BLaER1 treated with 17β-estradiol and CSF1 and Interleukin-3, amounts not matched to agents 10 nM and 100 nM (cell line): ENCODE results near the gene TBX4.

ENCODE experiments used
- H3K27ac ChIP-seq, 11 experiments: shearing (Covaris generic); formaldehyde crosslinking; 2 replicates each; pipeline ENCODE4 v1.8.1; 2022
- H3K27me3 ChIP-seq, 11 experiments: shearing (Covaris generic); formaldehyde crosslinking; 2 replicates each; pipeline ENCODE4 v1.8.1; 2022
- H3K36me3 ChIP-seq, 11 experiments: shearing (Covaris generic); formaldehyde crosslinking; 2 replicates each; pipeline ENCODE4 v1.8.1; 2022
- H3K4me1 ChIP-seq, 10 experiments: shearing (Covaris generic); formaldehyde crosslinking; 2 replicates each; pipeline ENCODE4 v1.8.1; 2022
- H3K4me2 ChIP-seq, 11 experiments: shearing (Covaris generic); formaldehyde crosslinking; 2 replicates each; pipeline ENCODE4 v1.8.1; 2022
- H3K4me3 ChIP-seq, 10 experiments: shearing (Covaris generic); formaldehyde crosslinking; 2 replicates each; pipeline ENCODE4 v1.8.1; 2022
- H3K9ac ChIP-seq, 11 experiments: shearing (Covaris generic); formaldehyde crosslinking; 2 replicates each; pipeline ENCODE4 v1.8.1; 2022
- H3K9me3 ChIP-seq, 11 experiments: shearing (Covaris generic); formaldehyde crosslinking; replicated peaks in 1 of 11; 2 replicates each; pipeline ENCODE4 v1.8.1; 2022
- H4K20me1 ChIP-seq, 11 experiments: shearing (Covaris generic); formaldehyde crosslinking; 2 replicates each; pipeline ENCODE4 v1.8.1; 2022
- Cebpa-rat ChIP-seq, 11 experiments: shearing (Covaris generic); IDR thresholded peaks; 2 replicates each; pipeline ENCODE4 v1.8.1; 2022

Gene TBX4

DNA sequence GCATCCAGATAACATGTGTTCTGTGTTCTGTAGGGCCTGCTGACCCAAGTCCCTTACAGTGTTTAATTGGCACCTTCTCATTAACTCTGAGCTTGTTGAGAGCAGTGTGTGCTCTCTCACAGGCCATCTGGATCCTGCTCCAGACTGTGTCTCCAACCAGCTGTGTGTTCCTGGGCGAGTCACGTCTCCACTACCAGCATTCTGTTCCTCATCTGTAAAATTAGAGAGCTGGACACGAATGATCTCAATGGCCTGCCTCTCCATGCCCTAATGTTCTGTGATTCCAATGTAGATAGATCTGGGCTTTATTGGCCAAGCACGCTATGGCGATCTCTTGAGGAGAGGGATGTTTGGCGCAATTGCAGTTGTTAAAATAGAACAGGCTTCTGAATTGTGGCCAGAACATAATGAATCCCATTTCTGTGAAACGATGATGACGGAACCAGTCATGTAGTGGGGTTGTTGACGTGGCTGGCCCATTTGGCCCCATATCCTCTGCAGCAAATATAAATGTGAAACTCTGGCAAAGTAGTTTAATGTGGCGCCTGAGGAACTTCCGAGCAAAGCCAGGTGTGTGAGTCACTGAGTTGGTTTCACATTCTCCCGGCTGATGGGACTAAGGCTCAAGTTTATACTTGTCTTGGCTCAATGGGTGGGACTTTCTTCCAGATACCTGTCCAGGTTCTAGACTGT lies 22.2 kb downstream of the TBX4 start:
- Histone ChIP-seq H3K27me3 (no peaks in the 10 kb centered on the region), H3K4me2 (no peak overlapping the region), H3K27ac (no peak overlapping the region), H3K4me3 (no peak overlapping the region), H3K9ac (no peak overlapping the region), H3K4me1 (no peaks in the 10 kb centered on the region), H4K20me1 (no peaks in the 10 kb centered on the region), H3K36me3 (no peaks in the 10 kb centered on the region), H3K9me3 (no peaks in the 10 kb centered on the region)
- TF ChIP-seq Cebpa-rat (IDR thresholded peaks at IDR 0.05), result no peak

- no peak for TF ChIP-seq Cebpa-rat (IDR thresholded peaks at IDR 0.05)
- H3K27ac ChIP-seq, result no peak overlapping the region
- no peaks in the 10 kb centered on the region for H3K36me3 ChIP-seq
- no peaks in the 10 kb centered on the region for H3K27me3 ChIP-seq
- H3K9me3 ChIP-seq, result no peaks in the 10 kb centered on the region
- H4K20me1 ChIP-seq, result no peaks in the 10 kb centered on the region
- H3K9ac ChIP-seq, result no peak overlapping the region
- H3K4me2 ChIP-seq, result no peak overlapping the region
- no peak overlapping the region for H3K4me3 ChIP-seq
- no peaks in the 10 kb centered on the region for H3K4me1 ChIP-seq
Measured at GRCh38 chr17:61474934-61475333, 22.7 kb downstream of the TBX4 start.

- H3K4me2 ChIP-seq, result no peak overlapping the region
- H4K20me1 ChIP-seq, result no peaks in the 10 kb centered on the region
- no peak overlapping the region for H3K27ac ChIP-seq
- H3K4me1 ChIP-seq, result no peaks in the 10 kb centered on the region
- TF ChIP-seq Cebpa-rat (IDR thresholded peaks at IDR 0.05), result no peak
- no peaks in the 10 kb centered on the region for H3K27me3 ChIP-seq
- no peak overlapping the region for H3K9ac ChIP-seq
- H3K36me3 ChIP-seq, result no peaks in the 10 kb centered on the region
- no peaks in the 10 kb centered on the region for H3K9me3 ChIP-seq
- no peak overlapping the region for H3K4me3 ChIP-seq
Measured at GRCh38 chr17:61475726-61476125, 23.5 kb downstream of the TBX4 start.

- Histone ChIP-seq H3K36me3 (no peaks in the 10 kb centered on the region), H4K20me1 (no peaks in the 10 kb centered on the region), H3K9ac (no peak overlapping the region), H3K4me2 (no peak overlapping the region), H3K4me1 (no peaks in the 10 kb centered on the region), H3K27ac (no peak overlapping the region), H3K4me3 (no peak overlapping the region), H3K27me3 (no peaks in the 10 kb centered on the region), H3K9me3 (no peaks in the 10 kb centered on the region)
- TF ChIP-seq Cebpa-rat (IDR thresholded peaks at IDR 0.05), result no peak
Measured at GRCh38 chr17:61476476-61477203, 24.4 kb downstream of the TBX4 start.

- no peaks in the 10 kb centered on the region for H3K27me3 ChIP-seq
- no peaks in the 10 kb centered on the region for H3K4me1 ChIP-seq
- no peak overlapping the region for H3K4me2 ChIP-seq
- no peak for TF ChIP-seq Cebpa-rat (IDR thresholded peaks at IDR 0.05)
- H4K20me1 ChIP-seq, result no peaks in the 10 kb centered on the region
- H3K9ac ChIP-seq, result no peak overlapping the region
- no peak overlapping the region for H3K4me3 ChIP-seq
- H3K9me3 ChIP-seq, result no peaks in the 10 kb centered on the region
- no peaks in the 10 kb centered on the region for H3K36me3 ChIP-seq
- no peak overlapping the region for H3K27ac ChIP-seq
Measured at GRCh38 chr17:61477204-61477834, 25.1 kb downstream of the TBX4 start.

DNA sequence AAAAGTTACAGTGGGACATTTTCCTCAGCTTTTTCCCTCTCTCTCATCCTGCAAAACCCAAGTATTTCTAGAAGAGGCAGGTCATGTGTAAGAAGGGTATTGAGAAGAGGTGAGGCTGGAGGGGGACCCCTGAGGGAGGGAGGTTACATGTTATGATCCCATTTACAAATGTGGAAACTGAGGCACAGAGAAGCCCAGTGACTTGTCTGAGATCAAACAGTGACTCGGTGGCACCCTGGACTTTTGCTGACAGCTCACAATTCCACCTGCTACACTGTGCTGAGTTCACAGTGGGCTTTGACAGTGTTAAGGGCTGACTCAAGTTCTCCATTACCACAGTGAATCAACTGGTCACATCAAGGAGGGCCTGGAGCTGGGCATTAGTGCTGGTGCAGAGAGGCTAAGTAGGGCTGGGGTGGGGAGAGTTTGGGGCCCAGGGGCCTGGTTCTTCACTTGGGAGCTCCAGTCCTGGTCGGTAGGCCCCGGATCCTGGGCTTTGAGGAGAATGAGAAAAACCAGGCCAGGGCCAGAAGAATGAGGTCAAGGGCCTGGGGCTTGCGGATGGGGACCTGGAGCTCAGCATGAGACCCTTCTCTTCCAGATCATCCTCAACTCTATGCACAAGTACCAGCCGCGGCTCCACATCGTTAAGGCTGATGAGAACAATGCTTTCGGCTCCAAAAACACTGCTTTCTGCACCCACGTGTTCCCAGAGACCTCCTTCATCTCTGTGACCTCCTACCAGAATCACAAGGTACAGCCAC lies 26.0 kb downstream of the TBX4 start:
- Histone ChIP-seq H3K9ac (no peak overlapping the region), H4K20me1 (no peaks in the 10 kb centered on the region), H3K36me3 (no peaks in the 10 kb centered on the region), H3K27me3 (no peaks in the 10 kb centered on the region), H3K27ac (no peak overlapping the region), H3K4me2 (no peak overlapping the region), H3K4me3 (no peak overlapping the region), H3K9me3 (no peaks in the 10 kb centered on the region), H3K4me1 (no peaks in the 10 kb centered on the region)
- no peak for TF ChIP-seq Cebpa-rat (IDR thresholded peaks at IDR 0.05)

DNA sequence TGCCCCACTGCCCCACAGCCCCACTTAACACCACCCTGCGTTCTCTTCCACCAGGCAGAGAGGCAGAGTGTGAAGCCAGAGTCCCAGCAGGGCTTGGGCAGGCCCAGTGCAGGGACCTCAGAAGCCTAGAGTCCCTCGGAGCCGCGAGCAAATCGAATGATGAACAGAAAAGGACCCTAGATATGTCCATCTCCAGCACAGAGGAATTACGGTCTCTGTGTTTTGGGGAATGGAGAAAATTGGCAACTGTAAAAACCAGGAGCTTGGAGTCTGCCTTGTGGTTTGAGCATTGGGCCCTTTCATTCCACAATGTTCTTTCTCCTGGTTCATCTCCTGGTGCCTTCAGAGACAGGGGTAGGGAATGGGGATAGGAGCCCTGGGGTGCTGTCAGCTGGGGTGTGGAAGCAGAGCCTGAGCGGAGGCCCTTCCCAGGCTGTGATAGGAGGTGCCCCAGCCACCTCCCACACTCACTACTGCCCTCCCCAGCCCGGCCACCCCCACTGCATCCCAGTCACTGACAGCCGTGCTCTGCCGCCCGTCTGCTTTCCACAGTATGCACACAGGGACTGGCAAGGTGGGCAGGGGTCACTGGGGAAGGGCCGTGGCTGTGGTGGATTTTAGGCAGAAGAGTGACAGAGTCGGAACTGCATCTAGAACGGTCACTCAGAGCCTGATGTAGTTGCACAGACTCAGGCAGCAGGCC lies 26.7 kb downstream of the TBX4 start:
- no peak for TF ChIP-seq Cebpa-rat (IDR thresholded peaks at IDR 0.05)
- no peaks in the 10 kb centered on the region for H3K36me3 ChIP-seq
- no peaks in the 10 kb centered on the region for H3K27me3 ChIP-seq
- no peak overlapping the region for H3K4me2 ChIP-seq
- no peak overlapping the region for H3K27ac ChIP-seq
- no peak overlapping the region for H3K4me3 ChIP-seq
- H3K9me3 ChIP-seq, result no peaks in the 10 kb centered on the region
- H4K20me1 ChIP-seq, result no peaks in the 10 kb centered on the region
- H3K9ac ChIP-seq, result no peak overlapping the region
- 0 out of 20 replicates have a peak, but pooled peaks cover 0 to under 1% (median 0%) of the 10 kb centered on the region in 10 experiments for H3K4me1 ChIP-seq

DNA sequence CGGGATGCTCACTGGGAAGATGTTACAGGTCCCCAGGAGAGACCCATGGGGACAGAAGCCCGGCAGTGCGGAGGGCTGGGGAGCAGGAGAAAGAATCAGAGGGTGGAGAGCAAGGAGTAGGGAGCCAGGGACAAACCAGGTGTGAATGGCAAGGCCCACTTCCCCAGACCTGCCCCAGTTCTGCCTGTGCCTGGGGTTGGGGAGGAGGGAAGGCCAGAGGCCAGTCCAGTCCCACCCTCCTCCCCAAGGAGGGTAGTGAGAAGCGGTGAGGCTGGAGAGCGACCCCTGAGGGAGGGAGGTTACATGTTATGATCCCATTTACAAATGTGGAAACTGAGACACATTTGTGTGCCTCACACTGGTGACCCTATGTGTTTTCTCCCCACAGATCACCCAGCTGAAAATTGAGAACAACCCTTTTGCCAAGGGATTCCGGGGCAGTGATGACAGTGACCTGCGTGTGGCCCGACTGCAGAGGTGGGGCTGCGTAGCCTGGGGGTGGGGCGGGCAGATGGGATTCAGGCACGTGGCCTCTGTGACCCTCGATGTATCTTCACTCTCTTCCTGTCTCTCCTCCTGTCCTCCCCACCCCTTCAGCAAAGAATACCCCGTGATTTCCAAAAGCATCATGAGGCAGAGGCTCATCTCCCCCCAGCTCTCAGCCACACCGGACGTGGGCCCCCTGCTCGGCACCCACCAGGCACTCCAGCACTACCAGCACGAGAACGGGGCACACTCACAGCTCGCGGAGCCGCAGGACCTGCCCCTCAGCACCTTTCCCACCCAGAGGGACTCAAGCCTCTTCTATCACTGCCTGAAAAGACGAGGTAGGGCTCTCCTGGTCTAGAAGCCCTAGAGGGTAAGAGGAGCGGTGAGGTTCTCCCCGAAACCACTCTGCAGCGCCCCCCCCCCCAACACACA lies 27.5 kb downstream of the TBX4 start:
- Histone ChIP-seq H3K36me3 (no peaks in the 10 kb centered on the region), H3K4me3 (no peak overlapping the region), H4K20me1 (no peaks in the 10 kb centered on the region), H3K4me2 (no peak overlapping the region), H3K9me3 (no peaks in the 10 kb centered on the region), H3K9ac (no peak overlapping the region), H3K27ac (no peak overlapping the region), H3K4me1 (peaks cover 0 to 5% (median 0%) of the 10 kb centered on the region in 10 experiments; a peak in 1 of 20 replicates), H3K27me3 (no peaks in the 10 kb centered on the region)
- TF ChIP-seq Cebpa-rat (IDR thresholded peaks at IDR 0.05), result no peak
